Loucy (cell line): ENCODE measurements around the gene SEC16A.

Source experiments
- H2AFZ ChIP-seq: fragments of 200-600 bp; sonication (generic); 2 replicates; pipeline ENCODE4 v1.6.0; 2016; ENCODE audit warnings: antibody characterized with exemption, mild to moderate bottlenecking, low read length, moderate library complexity
- H3F3A ChIP-seq: fragments of 200-600 bp; 2 replicates; pipeline ENCODE4 v1.6.0; 2016; ENCODE audit warnings: antibody characterized with exemption, low read depth, mild to moderate bottlenecking
- H3K27me3 ChIP-seq: fragments of 200-600 bp; sonication (generic); 2 replicates; pipeline ENCODE4 v1.6.1; 2014; ENCODE audit warnings: low read length, mild to moderate bottlenecking; ENCODE audit not compliant: insufficient read depth, poor library complexity, severe bottlenecking
- H3K36me3 ChIP-seq: fragments of 200-600 bp; sonication (generic); 2 replicates; pipeline ENCODE4 v1.6.1; 2016; ENCODE audit warnings: low read length; ENCODE audit not compliant: insufficient read depth
- H3K4me1 ChIP-seq: fragments of 200-600 bp; sonication (generic); 2 replicates; pipeline ENCODE4 v1.5.1; 2014; ENCODE audit warnings: low read length, mild to moderate bottlenecking; ENCODE audit not compliant: insufficient read depth, poor library complexity, severe bottlenecking
- H3K4me2 ChIP-seq: fragments of 200-600 bp; sonication (generic); 2 replicates; pipeline ENCODE4 v1.6.0; 2014; ENCODE audit warnings: antibody characterized with exemption, low read length, low read depth, mild to moderate bottlenecking; ENCODE audit not compliant: poor library complexity, severe bottlenecking
- H3K4me3 ChIP-seq: fragments of 200-600 bp; sonication (generic); 2 replicates; pipeline ENCODE4 v1.5.1; 2014; ENCODE audit warnings: low read length, mild to moderate bottlenecking, mixed read lengths; ENCODE audit not compliant: poor library complexity, severe bottlenecking
- H3K79me2 ChIP-seq: fragments of 200-600 bp; sonication (generic); 2 replicates; pipeline ENCODE4 v1.6.1; 2014; ENCODE audit warnings: low read length; ENCODE audit not compliant: insufficient read depth
- H3K9ac ChIP-seq: fragments of 200-600 bp; sonication (generic); 2 replicates; pipeline ENCODE4 v1.6.0; 2014; ENCODE audit warnings: mild to moderate bottlenecking, low read depth, low read length, moderate library complexity; ENCODE audit not compliant: poor library complexity, severe bottlenecking
- H3K9me2 ChIP-seq: fragments of 200-600 bp; sonication (generic); replicated peaks from 2 replicates; pipeline ENCODE4 v1.6.1; 2016; ENCODE audit warnings: low read depth, low read length, mixed read lengths
- H3K9me3 ChIP-seq: fragments of 200-600 bp; sonication (generic); 2 replicates; pipeline ENCODE4 v1.6.1; 2014; ENCODE audit warnings: mild to moderate bottlenecking, antibody characterized with exemption, low read length, low read depth; ENCODE audit not compliant: insufficient read depth
- H4K20me1 ChIP-seq: fragments of 200-600 bp; sonication (generic); 2 replicates; pipeline ENCODE4 v1.6.0; 2014; ENCODE audit warnings: antibody characterized with exemption, low read length, mild to moderate bottlenecking; ENCODE audit not compliant: insufficient read depth, poor library complexity, severe bottlenecking
- EZH2phosphoT487 ChIP-seq: fragments of 200-600 bp; IDR thresholded peaks from 2 replicates; pipeline ENCODE4 v1.6.1; 2018; ENCODE audit warnings: antibody characterized with exemption, mild to moderate bottlenecking, moderate library complexity, borderline replicate concordance
- TF ChIP-seq, protein P1 (sequence below): fragments of 200-600 bp; sonication (generic); conservative IDR thresholded peaks from 2 replicates; pipeline ENCODE4 v1.5.1; 2014; ENCODE audit warnings: mild to moderate bottlenecking, antibody characterized with exemption, low read length

SEC16A gene

DNA sequence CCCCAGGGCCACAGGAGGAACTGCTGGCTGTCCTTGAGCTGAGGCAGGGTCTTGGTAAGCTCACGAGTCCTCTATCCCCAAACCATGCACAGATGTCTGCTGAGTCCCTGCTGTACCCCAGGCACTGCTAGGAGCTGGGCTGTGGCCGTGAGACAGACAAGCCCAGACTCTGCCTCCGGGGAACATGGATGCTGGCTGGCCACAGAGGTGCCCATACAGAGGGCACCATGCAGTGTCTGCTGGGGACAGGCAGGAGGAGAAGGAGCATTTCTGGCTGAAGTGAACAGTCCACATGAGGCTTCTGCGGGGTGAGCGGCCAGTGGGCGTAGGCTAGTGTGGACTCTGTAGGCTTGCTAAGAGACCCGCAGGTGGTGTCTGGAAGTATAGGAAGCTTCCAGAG is 4.8 kb upstream of the SEC16A start:
- H3K9me2 ChIP-seq: no peaks in the 10 kb centered on the region
- no peaks in the 10 kb centered on the region for H3K9me3 ChIP-seq
- TF ChIP-seq, protein P1, sequence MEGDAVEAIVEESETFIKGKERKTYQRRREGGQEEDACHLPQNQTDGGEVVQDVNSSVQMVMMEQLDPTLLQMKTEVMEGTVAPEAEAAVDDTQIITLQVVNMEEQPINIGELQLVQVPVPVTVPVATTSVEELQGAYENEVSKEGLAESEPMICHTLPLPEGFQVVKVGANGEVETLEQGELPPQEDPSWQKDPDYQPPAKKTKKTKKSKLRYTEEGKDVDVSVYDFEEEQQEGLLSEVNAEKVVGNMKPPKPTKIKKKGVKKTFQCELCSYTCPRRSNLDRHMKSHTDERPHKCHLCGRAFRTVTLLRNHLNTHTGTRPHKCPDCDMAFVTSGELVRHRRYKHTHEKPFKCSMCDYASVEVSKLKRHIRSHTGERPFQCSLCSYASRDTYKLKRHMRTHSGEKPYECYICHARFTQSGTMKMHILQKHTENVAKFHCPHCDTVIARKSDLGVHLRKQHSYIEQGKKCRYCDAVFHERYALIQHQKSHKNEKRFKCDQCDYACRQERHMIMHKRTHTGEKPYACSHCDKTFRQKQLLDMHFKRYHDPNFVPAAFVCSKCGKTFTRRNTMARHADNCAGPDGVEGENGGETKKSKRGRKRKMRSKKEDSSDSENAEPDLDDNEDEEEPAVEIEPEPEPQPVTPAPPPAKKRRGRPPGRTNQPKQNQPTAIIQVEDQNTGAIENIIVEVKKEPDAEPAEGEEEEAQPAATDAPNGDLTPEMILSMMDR: no peak
- no peak for TF ChIP-seq EZH2phosphoT487
- peaks cover 11% of the 10 kb centered on the region for H4K20me1 ChIP-seq
- no peak overlapping the region for H3K4me3 ChIP-seq
- no peak overlapping the region for H2AFZ ChIP-seq
- H3K36me3 ChIP-seq: no peaks in the 10 kb centered on the region
- peaks cover 1% of the 10 kb centered on the region for H3K79me2 ChIP-seq
- no peak overlapping the region for H3K9ac ChIP-seq
- H3K4me2 ChIP-seq: no peak overlapping the region
- H3K27me3 ChIP-seq: no peaks in the 10 kb centered on the region
- peaks cover 2% of the 10 kb centered on the region; the same call in 1 of the 2 replicates for H3F3A ChIP-seq
- peaks cover 3% of the 10 kb centered on the region for H3K4me1 ChIP-seq

DNA sequence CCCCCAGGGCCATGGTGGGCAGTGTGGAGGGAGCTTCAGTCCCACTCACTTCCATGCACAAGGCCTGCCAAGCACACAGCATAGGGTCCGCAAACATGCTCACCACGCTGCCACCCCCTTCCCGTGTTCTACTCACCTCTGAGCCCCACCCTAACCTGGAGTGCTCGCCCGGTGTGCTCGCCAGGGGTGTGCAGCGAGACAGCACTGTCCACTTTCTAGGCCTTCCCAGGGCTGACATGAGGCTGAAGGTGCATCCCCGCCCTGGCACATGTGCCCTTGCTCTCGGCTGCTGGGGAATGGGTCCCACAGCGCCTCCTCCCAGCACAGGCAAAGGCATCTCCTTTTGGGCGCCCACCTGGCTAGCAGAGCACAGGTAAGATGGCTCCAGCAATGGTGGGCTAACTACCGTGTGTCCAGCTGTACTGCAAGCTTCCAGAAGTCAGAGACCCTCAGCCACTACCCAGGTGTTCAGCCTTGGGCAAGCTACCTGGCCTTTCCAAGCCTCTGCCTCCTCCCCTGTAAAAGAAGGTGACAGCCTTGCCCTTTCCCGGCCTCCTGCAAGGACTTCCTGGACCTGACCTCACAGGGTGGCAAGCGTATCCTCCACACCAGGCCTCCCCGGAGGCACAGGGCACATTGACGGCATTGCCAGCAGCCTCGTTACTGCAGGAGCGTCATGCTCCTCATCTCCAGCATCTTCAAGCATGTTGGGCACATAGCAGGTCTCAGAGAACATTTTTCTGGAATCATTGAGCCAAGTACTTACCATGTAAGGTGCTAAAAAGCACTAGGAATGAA is 4.2 kb upstream of the SEC16A start:
- H3K4me2 ChIP-seq: no peak overlapping the region
- no peaks in the 10 kb centered on the region for H3K27me3 ChIP-seq
- TF ChIP-seq, protein P1: no peak
- no peak for TF ChIP-seq EZH2phosphoT487
- no peaks in the 10 kb centered on the region for H3K9me3 ChIP-seq
- H3K79me2 ChIP-seq: peaks cover 8% of the 10 kb centered on the region
- H3K9ac ChIP-seq: no peak overlapping the region
- H4K20me1 ChIP-seq: peaks cover 18% of the 10 kb centered on the region
- H3K4me1 ChIP-seq: peaks cover 5% of the 10 kb centered on the region
- no peak overlapping the region for H2AFZ ChIP-seq
- H3K36me3 ChIP-seq: no peaks in the 10 kb centered on the region
- H3F3A ChIP-seq: peaks cover 2% of the 10 kb centered on the region; the same call in 1 of the 2 replicates
- no peaks in the 10 kb centered on the region for H3K9me2 ChIP-seq
- no peak overlapping the region for H3K4me3 ChIP-seq

DNA sequence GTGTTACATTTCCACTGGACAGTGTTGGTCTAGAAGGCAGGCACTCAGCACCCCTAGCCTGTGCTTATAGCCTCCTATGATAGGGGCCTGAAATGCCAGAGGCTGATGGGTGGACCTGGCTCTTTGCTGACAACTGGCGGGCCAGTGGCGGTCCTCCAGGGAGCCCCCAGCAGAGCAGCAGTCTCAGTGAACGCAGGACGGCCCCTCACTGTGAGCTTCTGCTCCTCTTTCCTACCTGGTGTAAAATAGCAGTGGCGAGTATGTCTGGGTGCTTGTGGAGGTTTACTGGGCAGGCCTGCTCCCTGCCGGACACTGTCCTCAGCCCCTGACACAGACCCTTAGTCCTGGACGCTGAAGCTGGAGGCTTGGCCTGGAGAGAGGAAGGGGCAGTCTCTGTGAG is 3.3 kb upstream of the SEC16A start:
- Histone ChIP-seq H3K4me2 (no peak overlapping the region), H3K9me3 (no peaks in the 10 kb centered on the region), H3K9me2 (no peaks in the 10 kb centered on the region), H3F3A (peaks cover 2% of the 10 kb centered on the region; the same call in 1 of the 2 replicates), H3K4me3 (no peak overlapping the region), H3K36me3 (no peaks in the 10 kb centered on the region), H2AFZ (no peak overlapping the region), H3K79me2 (peaks cover 17% of the 10 kb centered on the region), H3K4me1 (peaks cover 12% of the 10 kb centered on the region), H4K20me1 (peaks cover 26% of the 10 kb centered on the region), H3K27me3 (no peaks in the 10 kb centered on the region), H3K9ac (no peak overlapping the region)
- TF ChIP-seq, protein P1: no peak
- TF ChIP-seq EZH2phosphoT487: no peak
